Activated CD4-positive, alpha-beta T cell treated with anti-CD3 and anti-CD28 coated beads, Interleukin-2, amount 50 U/mL, for 24 hours (primary cell): ENCODE measurements around the gene MID1.

Source experiments
- DNase-seq, 2 donors: peaks; one replicate each; pipeline ENCODE4 v3.0.0-alpha.2; 2020; ENCODE audit warnings: low read depth in 1 of 2, low spot score in 1 of 2

The MID1 gene

DNA sequence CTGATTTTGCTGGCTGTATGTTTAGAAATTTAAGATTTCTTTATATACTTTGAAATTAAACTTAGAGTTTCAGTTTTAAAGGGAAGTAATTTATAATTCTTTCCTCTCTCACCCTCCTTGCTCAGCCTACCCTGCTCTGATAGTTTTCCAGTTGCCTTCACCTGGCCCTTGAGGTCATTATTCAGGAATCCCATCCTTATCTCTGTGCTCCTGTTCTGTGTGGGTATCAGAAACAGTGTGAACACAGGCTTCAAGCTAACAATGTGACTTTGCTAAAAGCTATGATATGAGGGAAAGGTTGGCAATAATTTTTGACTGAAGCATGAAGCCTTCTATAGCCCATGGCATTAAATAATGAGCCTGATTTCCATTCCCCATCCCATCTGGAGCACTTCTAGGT, 128.1 kb downstream of the MID1 start:
- no peak for DNase-seq

GRCh38 chrX:10486373-10486772, 134.0 kb downstream of the MID1 start:
- no peak for DNase-seq

DNA sequence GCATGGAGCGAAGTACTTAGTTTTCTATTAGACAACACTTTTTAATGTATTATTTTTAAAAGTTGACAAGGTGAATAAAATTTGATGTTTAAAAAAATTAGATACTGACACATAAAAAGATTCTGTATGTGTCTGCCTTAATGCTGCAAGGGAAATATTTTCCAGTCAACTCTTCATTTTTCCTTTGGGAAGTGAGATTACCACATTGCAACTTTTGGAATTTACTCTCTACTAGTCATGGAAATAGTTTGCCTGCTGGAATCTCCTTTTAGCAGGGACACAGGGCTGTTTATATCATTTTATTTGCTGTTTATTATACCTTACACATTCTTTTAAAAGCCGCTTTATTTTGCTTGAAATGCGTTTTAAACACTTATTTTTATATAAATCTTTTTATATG, 135.1 kb downstream of the MID1 start:
- DNase-seq, result no peak

GRCh38 chrX:10484683-10485247, 135.6 kb downstream of the MID1 start:
- DNase-seq, result no peak

- no peak for DNase-seq
Observed at GRCh38 chrX:10483191-10483831, 137.1 kb downstream of the MID1 start.

DNA sequence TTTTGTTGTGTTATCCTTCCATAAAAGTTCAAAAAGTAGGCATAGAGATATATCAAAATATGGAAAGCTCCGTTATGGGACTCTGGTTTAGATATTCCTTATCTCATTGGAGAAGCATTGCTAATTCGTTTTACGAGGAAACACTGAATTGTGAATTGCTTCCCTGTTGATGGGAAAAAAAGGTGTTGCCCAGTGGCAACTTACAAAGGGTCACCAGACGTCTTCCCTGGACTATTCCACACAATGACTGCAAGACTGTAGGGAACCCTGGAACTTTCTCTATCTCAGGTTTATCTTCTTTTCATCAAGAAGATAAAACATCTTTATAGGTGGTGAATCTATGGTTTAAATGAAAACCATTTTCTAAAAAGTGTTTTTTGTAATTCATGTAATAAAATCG, 137.7 kb downstream of the MID1 start:
- no peak for DNase-seq

- no peak for DNase-seq
Observed at GRCh38 chrX:10482261-10482660, 138.1 kb downstream of the MID1 start.

- no peak for DNase-seq
Observed at GRCh38 chrX:10480861-10481260, 139.5 kb downstream of the MID1 start.

GRCh38 chrX:10479508-10479907, 140.9 kb downstream of the MID1 start:
- no peak for DNase-seq

- no peak for DNase-seq
Observed at GRCh38 chrX:10477525-10477924, 142.9 kb downstream of the MID1 start.

DNA sequence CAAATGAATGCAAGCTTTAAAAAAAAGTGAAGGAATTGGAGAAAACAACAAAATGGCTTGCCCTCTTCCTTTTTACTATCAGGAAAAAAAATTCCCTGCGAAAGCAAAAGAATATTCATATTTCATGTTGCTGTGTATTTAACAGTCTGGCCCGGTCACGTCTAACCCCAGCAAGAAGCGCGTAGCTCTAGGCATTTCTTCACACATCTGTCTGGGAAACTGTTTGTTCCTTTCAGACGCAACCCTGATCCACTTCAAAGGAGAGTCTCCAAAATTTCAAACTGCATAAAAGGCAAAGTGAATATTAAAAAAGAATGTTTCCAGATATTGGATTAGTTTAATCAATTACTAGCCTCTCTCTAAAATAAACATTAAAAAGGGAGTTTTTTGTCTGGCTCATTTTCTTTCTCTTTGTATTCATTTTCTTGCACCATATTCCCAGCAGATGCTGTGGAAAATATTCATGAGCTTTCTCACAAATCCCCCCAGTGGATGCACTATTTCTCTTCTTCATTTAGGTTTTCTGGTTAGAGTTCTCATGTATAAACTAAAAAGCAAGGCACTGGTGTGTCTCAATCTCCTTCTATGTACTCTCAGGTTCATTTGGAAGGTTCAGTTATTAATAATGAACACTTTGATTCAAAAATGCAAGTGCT, 145.3 kb downstream of the MID1 start:
- no peak for DNase-seq

- no peak for DNase-seq
Observed at GRCh38 chrX:10474510-10474909, 145.9 kb downstream of the MID1 start.

GRCh38 chrX:10471418-10471817, 149.0 kb downstream of the MID1 start:
- no peak for DNase-seq

GRCh38 chrX:10470009-10470408, 150.4 kb downstream of the MID1 start:
- no peak for DNase-seq

DNA sequence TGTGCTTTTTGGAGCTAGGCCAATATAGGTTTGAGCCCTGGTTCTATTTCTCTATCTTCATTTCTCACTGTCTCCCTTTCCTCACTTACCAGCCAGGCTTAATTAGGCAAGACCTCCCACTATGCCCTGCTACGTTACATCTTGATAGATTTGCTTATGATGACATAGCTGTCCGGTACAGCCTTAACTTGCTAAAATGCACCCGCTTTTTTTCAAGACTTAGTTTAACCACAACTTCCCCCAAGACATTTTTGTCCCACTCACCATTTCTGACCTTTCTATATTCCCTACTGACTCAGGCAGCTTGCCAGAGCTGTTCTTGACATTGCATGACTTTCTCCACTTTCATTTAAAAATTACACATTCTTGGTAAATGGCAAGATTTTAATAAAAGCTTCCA, 152.6 kb downstream of the MID1 start:
- no peak for DNase-seq

- no peak for DNase-seq
Observed at GRCh38 chrX:10465254-10465653, 155.1 kb downstream of the MID1 start.

DNA sequence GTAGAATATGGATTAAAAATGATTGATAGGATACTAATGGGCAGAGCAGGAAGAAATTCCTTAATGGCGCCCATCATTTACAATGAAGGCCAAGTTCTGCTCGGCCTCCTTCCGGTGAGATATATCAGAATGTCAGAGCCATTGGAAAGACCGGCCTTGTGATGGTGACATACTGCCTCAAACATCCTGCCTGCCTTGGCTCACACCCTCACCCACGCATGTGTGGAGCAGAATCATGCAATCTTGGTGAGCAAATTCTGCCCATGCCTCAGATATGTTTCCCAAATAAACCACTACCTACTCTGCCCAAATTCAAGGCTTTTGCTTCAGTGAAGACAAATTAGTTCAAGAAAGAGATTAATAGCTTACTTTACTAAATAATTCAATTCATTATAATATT, 163.3 kb downstream of the MID1 start:
- no peak for DNase-seq

- DNase-seq, result no peak
Observed at GRCh38 chrX:10453945-10454344, 166.4 kb downstream of the MID1 start.

DNA sequence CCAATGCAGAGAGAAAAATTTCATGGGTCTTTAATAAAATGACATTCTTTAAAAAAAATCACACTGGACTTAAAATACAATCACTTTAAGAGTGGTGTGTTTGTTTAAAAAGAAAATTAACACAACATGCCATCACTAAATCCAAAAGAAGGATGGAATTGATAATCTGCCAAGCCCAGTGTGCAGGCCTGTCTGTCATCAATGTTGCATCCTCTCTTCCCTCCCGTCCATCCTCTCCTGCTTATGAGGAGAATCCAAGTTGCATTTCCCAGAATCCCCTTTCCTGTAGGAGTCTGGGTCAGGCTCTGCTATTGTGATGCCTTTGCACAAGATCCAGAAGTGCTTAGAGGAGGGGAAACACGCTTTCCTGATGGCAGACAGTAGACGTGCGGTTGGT, 169.4 kb downstream of the MID1 start:
- no peak for DNase-seq

GRCh38 chrX:10450229-10450958, 170.0 kb downstream of the MID1 start:
- no peak for DNase-seq

GRCh38 chrX:10447564-10448214, 172.7 kb downstream of the MID1 start:
- no peak for DNase-seq

DNA sequence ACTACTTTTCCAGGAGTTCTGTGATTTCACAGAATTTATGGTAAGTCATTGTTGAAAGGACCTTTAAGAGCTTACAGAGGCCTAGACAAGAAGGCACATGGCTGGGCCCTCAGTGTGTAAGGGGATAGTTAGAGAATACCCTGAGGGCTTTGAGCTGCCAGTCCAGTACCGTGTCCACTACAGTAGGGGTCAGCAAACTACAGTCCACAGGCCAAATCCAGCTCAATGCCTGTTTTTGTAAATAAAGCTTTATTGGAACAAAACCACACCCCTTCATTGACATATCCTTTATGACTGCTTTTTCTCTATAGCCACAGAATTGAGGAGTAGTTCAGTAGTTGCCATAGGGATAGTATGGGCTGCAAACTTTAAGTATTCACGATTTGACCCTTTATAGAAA, 176.2 kb downstream of the MID1 start:
- DNase-seq, result no peak
